GM18511 (cell line): ENCODE measurements around the gene IMPA2.
"Not testable (repeated sequence)": the region's sequence is repeated elsewhere in the genome, so short reads cannot be mapped to it uniquely, and the experiment has no call there.

Experiments used
- ATAC-seq: cut with Tn5 transposase; IDR thresholded peaks from one replicate; pipeline ENCODE4 v1.9.1; 2021; ENCODE audit warnings: mild to moderate bottlenecking, moderate library complexity; ENCODE audit not compliant: unreplicated experiment

Gene IMPA2

GRCh38 chr18:11981192-11981542 lies at the start of gene IMPA2:
TSS of gene IMPA2 (plus strand) at chr18:11981507. CDS start at chr18:11981670, 163 bp downstream.
- peak; percentile 40 for ATAC-seq

- no peak for ATAC-seq
These were observed 48.9 kb upstream of the IMPA2 start for GRCh38 chr18:11932393-11932792.

GRCh38 chr18:11937874-11938478 lies 43.3 kb upstream of the IMPA2 start:
- peak; percentile 49 for ATAC-seq

- ATAC-seq = no peak
These were observed 40.4 kb upstream of the IMPA2 start for GRCh38 chr18:11940956-11941355.

GRCh38 chr18:11943551-11943950 lies 37.8 kb upstream of the IMPA2 start:
- no peak for ATAC-seq

GRCh38 chr18:11944252-11944651 lies 37.1 kb upstream of the IMPA2 start:
- ATAC-seq = no peak

GRCh38 chr18:11944786-11945185 lies 36.5 kb upstream of the IMPA2 start:
- ATAC-seq = no peak

- ATAC-seq = not testable (repeated sequence)
These were observed 35.3 kb upstream of the IMPA2 start for GRCh38 chr18:11945834-11946659.

GRCh38 chr18:11946756-11947155 lies 34.6 kb upstream of the IMPA2 start:
- ATAC-seq = no peak

- ATAC-seq = peak; percentile 93
These were observed 33.8 kb upstream of the IMPA2 start for GRCh38 chr18:11947214-11948191.

GRCh38 chr18:11948852-11949523 lies 32.3 kb upstream of the IMPA2 start:
- no peak for ATAC-seq

- ATAC-seq = no peak
These were observed 30.5 kb upstream of the IMPA2 start for GRCh38 chr18:11950824-11951223.

- ATAC-seq = no peak
These were observed 29.9 kb upstream of the IMPA2 start for GRCh38 chr18:11951390-11951851.

- ATAC-seq = no peak
These were observed 28.2 kb upstream of the IMPA2 start for GRCh38 chr18:11953113-11953512.

- no peak for ATAC-seq
These were observed 25.9 kb upstream of the IMPA2 start for GRCh38 chr18:11955239-11956029.

- ATAC-seq = no peak
These were observed 24.7 kb upstream of the IMPA2 start for GRCh38 chr18:11956371-11957308.

GRCh38 chr18:11957636-11958035 lies 23.7 kb upstream of the IMPA2 start:
- no peak for ATAC-seq

GRCh38 chr18:11959651-11960050 lies 21.7 kb upstream of the IMPA2 start:
- not testable (repeated sequence) for ATAC-seq
